ENCODE results near the gene KCNMA1. TPM values are rescaled to one million over a fixed set of nuclear protein-coding genes. Genes with fewer than 3 reads are reported as not detected.
A peak's percentile ranks its signal among the peaks of the same experiment; 100 is the strongest.

The KCNMA1 gene
- total RNA-seq, 1 donor from 2014 or later, result 15.8 TPM

DNA sequence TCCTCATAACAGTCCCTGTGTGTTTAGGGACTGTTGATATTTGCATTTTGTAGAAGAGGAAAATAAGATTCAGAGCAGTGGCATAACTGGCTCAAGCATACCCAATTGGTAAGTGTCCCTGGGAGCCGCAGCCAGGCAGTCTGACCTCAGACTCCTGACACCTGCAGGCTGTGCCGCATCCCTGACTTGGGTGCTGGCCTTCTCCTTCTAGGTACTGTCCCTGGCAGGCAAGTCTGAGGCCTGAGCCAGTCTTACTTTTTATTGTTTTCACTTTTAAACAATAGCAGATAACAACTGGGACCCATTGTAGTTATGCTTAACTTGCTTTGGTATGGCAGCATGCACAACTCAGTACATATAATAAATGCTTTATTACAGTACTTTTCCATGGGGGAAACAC, 717.0 kb downstream of the KCNMA1 start:
- Histone ChIP-seq H3K27me3 (ENCODE audit: control insufficient read depth, insufficient read depth, low read length) (no peaks in the 10 kb centered on the region), H3K4me3 (ENCODE audit: low read depth, low read length) (no peak overlapping the region), H3K36me3 (ENCODE audit: control insufficient read depth, insufficient read depth, low read length) (no peaks in the 10 kb centered on the region)
- DNase-seq (ENCODE audit: low read depth), result no peak
- TF ChIP-seq, protein P1, sequence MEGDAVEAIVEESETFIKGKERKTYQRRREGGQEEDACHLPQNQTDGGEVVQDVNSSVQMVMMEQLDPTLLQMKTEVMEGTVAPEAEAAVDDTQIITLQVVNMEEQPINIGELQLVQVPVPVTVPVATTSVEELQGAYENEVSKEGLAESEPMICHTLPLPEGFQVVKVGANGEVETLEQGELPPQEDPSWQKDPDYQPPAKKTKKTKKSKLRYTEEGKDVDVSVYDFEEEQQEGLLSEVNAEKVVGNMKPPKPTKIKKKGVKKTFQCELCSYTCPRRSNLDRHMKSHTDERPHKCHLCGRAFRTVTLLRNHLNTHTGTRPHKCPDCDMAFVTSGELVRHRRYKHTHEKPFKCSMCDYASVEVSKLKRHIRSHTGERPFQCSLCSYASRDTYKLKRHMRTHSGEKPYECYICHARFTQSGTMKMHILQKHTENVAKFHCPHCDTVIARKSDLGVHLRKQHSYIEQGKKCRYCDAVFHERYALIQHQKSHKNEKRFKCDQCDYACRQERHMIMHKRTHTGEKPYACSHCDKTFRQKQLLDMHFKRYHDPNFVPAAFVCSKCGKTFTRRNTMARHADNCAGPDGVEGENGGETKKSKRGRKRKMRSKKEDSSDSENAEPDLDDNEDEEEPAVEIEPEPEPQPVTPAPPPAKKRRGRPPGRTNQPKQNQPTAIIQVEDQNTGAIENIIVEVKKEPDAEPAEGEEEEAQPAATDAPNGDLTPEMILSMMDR (IDR thresholded peaks at IDR 0.05; ENCODE audit: insufficient read depth, low read length, severe bottlenecking), result no peak
- FAIRE-seq, result no peak

DNA sequence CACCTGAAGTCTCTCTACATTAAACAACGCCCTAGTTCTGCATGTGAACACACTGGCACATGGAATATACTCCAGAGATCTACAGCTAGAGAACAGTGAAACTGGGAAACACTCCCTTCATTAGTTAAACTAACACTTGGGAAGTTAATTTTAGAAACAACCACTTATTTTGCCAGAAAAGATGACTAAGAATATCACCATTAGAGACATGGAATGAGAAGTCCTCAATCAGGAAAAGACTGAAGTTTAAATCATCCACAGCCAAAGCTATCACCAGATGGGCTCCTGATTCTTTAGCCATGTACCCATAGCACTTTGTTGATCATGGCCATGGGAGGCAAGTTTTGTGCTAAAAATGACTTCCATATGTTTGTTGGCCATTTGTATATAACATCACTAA, 719.5 kb downstream of the KCNMA1 start:
- TF ChIP-seq, protein P1 (IDR thresholded peaks at IDR 0.05; ENCODE audit: insufficient read depth, low read length, severe bottlenecking), result no peak
- Histone ChIP-seq H3K27me3 (ENCODE audit: control insufficient read depth, insufficient read depth, low read length) (no peaks in the 10 kb centered on the region), H3K4me3 (ENCODE audit: low read depth, low read length) (no peak overlapping the region), H3K36me3 (ENCODE audit: control insufficient read depth, insufficient read depth, low read length) (no peaks in the 10 kb centered on the region)
- DNase-seq (ENCODE audit: low read depth) (no peak), FAIRE-seq (no peak)

DNA sequence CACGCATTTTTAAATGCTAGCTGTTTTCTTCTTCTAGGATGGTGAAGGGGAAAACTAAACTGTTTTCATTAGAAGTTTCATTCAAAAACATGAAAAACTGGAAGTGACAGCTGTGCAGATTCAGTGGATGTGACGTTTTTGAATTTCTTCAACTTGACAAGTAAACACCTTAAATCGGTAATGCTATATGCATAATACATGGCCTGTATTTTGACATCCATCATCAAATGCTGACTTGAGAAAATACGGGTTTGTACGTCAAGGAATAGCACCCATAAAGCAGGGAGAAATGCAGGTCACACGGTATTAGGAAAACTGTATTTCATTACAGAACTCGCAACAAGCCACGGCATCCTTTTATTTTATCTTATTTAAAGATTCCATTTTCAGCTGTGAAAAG, 720.5 kb downstream of the KCNMA1 start:
- DNase-seq (ENCODE audit: low read depth) (no peak), FAIRE-seq (no peak)
- no peaks in the 10 kb centered on the region for H3K27me3 ChIP-seq (ENCODE audit: control insufficient read depth, insufficient read depth, low read length)
- TF ChIP-seq, protein P1 (IDR thresholded peaks at IDR 0.05; ENCODE audit: insufficient read depth, low read length, severe bottlenecking), result no peak
- H3K4me3 ChIP-seq (ENCODE audit: low read depth, low read length), result no peak overlapping the region
- H3K36me3 ChIP-seq (ENCODE audit: control insufficient read depth, insufficient read depth, low read length), result no peaks in the 10 kb centered on the region

DNA sequence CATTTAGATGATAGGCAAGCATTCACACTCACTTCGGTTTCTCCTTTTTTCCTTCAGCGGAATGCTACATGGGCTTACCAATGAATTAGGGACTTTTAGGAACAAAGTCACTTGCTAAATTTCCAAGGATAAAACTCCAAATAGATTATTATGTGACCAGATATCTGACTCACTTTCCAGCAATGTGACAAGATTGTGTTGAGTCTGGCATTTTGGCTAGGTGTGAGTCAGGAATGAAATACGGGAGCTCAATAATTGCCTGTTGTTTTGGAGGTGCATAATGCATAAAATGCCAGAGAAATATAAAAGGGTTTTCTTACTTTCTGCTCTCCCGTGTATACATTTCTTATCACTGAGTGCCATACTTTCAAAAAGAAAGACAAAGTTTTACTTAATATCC, 721.1 kb downstream of the KCNMA1 start:
- peak; percentile 14 for DNase-seq (ENCODE audit: low read depth)

DNA sequence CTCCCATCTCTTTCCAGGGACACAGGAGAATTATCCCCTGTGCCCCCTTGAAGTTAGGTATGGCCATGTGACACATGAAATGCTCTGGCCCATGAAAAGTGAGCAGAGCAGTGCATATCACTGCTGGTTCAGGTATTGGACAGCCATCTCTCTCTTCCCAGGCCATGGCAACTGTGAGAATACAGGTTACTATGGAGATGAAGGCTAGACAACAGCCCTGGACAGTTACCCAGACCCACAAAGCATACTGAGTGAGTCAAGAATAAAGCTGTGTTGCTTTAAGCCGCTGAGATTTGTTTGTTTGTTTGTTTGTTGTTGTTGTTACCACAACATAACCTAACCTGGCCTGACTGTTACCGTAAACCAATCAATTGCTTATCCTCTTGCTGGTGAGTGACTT, 722.3 kb downstream of the KCNMA1 start:
- no peaks in the 10 kb centered on the region for H3K27me3 ChIP-seq (ENCODE audit: control insufficient read depth, insufficient read depth, low read length)
- DNase-seq (ENCODE audit: low read depth), result no peak
- FAIRE-seq, result no peak
- TF ChIP-seq, protein P1 (IDR thresholded peaks at IDR 0.05; ENCODE audit: insufficient read depth, low read length, severe bottlenecking), result no peak
- no peak overlapping the region for H3K4me3 ChIP-seq (ENCODE audit: low read depth, low read length)
- H3K36me3 ChIP-seq (ENCODE audit: control insufficient read depth, insufficient read depth, low read length), result no peaks in the 10 kb centered on the region

More for the DNA sequence above, 721.1 kb downstream of the KCNMA1 start:
- TF ChIP-seq, protein P1 (IDR thresholded peaks at IDR 0.05; ENCODE audit: insufficient read depth, low read length, severe bottlenecking), result no peak
- no peak for FAIRE-seq
- Histone ChIP-seq H3K36me3 (ENCODE audit: control insufficient read depth, insufficient read depth, low read length) (no peaks in the 10 kb centered on the region), H3K27me3 (ENCODE audit: control insufficient read depth, insufficient read depth, low read length) (no peaks in the 10 kb centered on the region), H3K4me3 (ENCODE audit: low read depth, low read length) (no peak overlapping the region)

DNA sequence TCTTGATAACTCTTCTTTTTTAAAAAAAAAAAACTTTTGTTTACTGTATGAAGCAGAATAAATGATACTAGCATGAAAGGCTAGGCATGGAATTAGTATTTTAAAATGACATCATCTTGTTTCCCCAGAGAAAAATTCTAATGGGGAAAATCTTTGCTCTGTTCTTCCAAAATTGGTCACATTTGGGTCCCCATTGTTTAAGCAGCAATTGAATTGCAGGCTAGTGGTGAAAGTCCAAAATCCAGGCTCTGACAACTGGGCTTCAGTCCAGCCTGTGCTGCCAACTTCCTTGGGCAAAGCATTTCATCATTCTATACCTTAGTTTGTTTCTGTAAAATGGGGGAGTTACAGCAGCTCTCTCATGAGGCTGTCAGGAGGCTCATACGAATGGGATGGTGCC, 726.4 kb downstream of the KCNMA1 start:
- Histone ChIP-seq H3K36me3 (ENCODE audit: control insufficient read depth, insufficient read depth, low read length) (no peaks in the 10 kb centered on the region), H3K27me3 (ENCODE audit: control insufficient read depth, insufficient read depth, low read length) (no peaks in the 10 kb centered on the region), H3K4me3 (ENCODE audit: low read depth, low read length) (no peak overlapping the region)
- TF ChIP-seq, protein P1 (IDR thresholded peaks at IDR 0.05; ENCODE audit: insufficient read depth, low read length, severe bottlenecking), result no peak
- FAIRE-seq (no peak), DNase-seq (ENCODE audit: low read depth) (no peak)

Measured in bronchial epithelial cell (primary cell).